Loucy (cell line): ENCODE data around the gene FCGR3A.
"Not testable (repeated sequence)": the region's sequence is repeated elsewhere in the genome, so short reads cannot be mapped to it uniquely, and the experiment has no call there.

Experiments
- H2AFZ ChIP-seq: fragments of 200-600 bp; sonication (generic); 2 replicates; pipeline ENCODE4 v1.6.0; 2016; ENCODE audit warnings: antibody characterized with exemption, mild to moderate bottlenecking, low read length, moderate library complexity
- H3F3A ChIP-seq: fragments of 200-600 bp; 2 replicates; pipeline ENCODE4 v1.6.0; 2016; ENCODE audit warnings: antibody characterized with exemption, low read depth, mild to moderate bottlenecking
- H3K27me3 ChIP-seq: fragments of 200-600 bp; sonication (generic); 2 replicates; pipeline ENCODE4 v1.6.1; 2014; ENCODE audit warnings: low read length, mild to moderate bottlenecking; ENCODE audit not compliant: insufficient read depth, poor library complexity, severe bottlenecking
- H3K36me3 ChIP-seq: fragments of 200-600 bp; sonication (generic); 2 replicates; pipeline ENCODE4 v1.6.1; 2016; ENCODE audit warnings: low read length; ENCODE audit not compliant: insufficient read depth
- H3K4me1 ChIP-seq: fragments of 200-600 bp; sonication (generic); 2 replicates; pipeline ENCODE4 v1.5.1; 2014; ENCODE audit warnings: low read length, mild to moderate bottlenecking; ENCODE audit not compliant: insufficient read depth, poor library complexity, severe bottlenecking
- H3K4me2 ChIP-seq: fragments of 200-600 bp; sonication (generic); 2 replicates; pipeline ENCODE4 v1.6.0; 2014; ENCODE audit warnings: antibody characterized with exemption, low read length, low read depth, mild to moderate bottlenecking; ENCODE audit not compliant: poor library complexity, severe bottlenecking
- H3K4me3 ChIP-seq: fragments of 200-600 bp; sonication (generic); 2 replicates; pipeline ENCODE4 v1.5.1; 2014; ENCODE audit warnings: low read length, mild to moderate bottlenecking, mixed read lengths; ENCODE audit not compliant: poor library complexity, severe bottlenecking
- H3K79me2 ChIP-seq: fragments of 200-600 bp; sonication (generic); 2 replicates; pipeline ENCODE4 v1.6.1; 2014; ENCODE audit warnings: low read length; ENCODE audit not compliant: insufficient read depth
- H3K9ac ChIP-seq: fragments of 200-600 bp; sonication (generic); 2 replicates; pipeline ENCODE4 v1.6.0; 2014; ENCODE audit warnings: mild to moderate bottlenecking, low read depth, low read length, moderate library complexity; ENCODE audit not compliant: poor library complexity, severe bottlenecking
- H3K9me2 ChIP-seq: fragments of 200-600 bp; sonication (generic); replicated peaks from 2 replicates; pipeline ENCODE4 v1.6.1; 2016; ENCODE audit warnings: low read depth, low read length, mixed read lengths
- H3K9me3 ChIP-seq: fragments of 200-600 bp; sonication (generic); 2 replicates; pipeline ENCODE4 v1.6.1; 2014; ENCODE audit warnings: mild to moderate bottlenecking, antibody characterized with exemption, low read length, low read depth; ENCODE audit not compliant: insufficient read depth
- H4K20me1 ChIP-seq: fragments of 200-600 bp; sonication (generic); 2 replicates; pipeline ENCODE4 v1.6.0; 2014; ENCODE audit warnings: antibody characterized with exemption, low read length, mild to moderate bottlenecking; ENCODE audit not compliant: insufficient read depth, poor library complexity, severe bottlenecking

Gene FCGR3A

GRCh38 chr1:161576676-161577075 is 27.1 kb upstream of the FCGR3A start:
- not testable (repeated sequence) for H3K9me2 ChIP-seq, H2AFZ ChIP-seq, H3K27me3 ChIP-seq, H3K4me2 ChIP-seq, H3F3A ChIP-seq, H3K4me1 ChIP-seq, H3K4me3 ChIP-seq, H4K20me1 ChIP-seq, H3K9me3 ChIP-seq, H3K9ac ChIP-seq, H3K79me2 ChIP-seq, H3K36me3 ChIP-seq

- H3K9ac ChIP-seq, H3K4me2 ChIP-seq, H3K36me3 ChIP-seq, H3F3A ChIP-seq, H3K79me2 ChIP-seq, H3K9me2 ChIP-seq, H3K4me3 ChIP-seq, H3K27me3 ChIP-seq, H2AFZ ChIP-seq, H4K20me1 ChIP-seq, H3K9me3 ChIP-seq, H3K4me1 ChIP-seq: not testable (repeated sequence)
Observed at GRCh38 chr1:161571703-161572102, 22.1 kb upstream of the FCGR3A start.

- H3K4me3 ChIP-seq, H3K9me3 ChIP-seq, H4K20me1 ChIP-seq, H3K4me1 ChIP-seq, H3K4me2 ChIP-seq, H3F3A ChIP-seq, H3K9ac ChIP-seq, H3K36me3 ChIP-seq, H2AFZ ChIP-seq, H3K79me2 ChIP-seq, H3K27me3 ChIP-seq, H3K9me2 ChIP-seq: not testable (repeated sequence)
Observed at GRCh38 chr1:161566602-161566960, 17.0 kb upstream of the FCGR3A start.

- H3K4me2 ChIP-seq, H3K4me1 ChIP-seq, H2AFZ ChIP-seq, H3K27me3 ChIP-seq, H4K20me1 ChIP-seq, H3K9me2 ChIP-seq, H3K36me3 ChIP-seq, H3K4me3 ChIP-seq, H3K9ac ChIP-seq, H3K9me3 ChIP-seq, H3F3A ChIP-seq, H3K79me2 ChIP-seq: not testable (repeated sequence)
Observed at GRCh38 chr1:161563522-161563921, 13.9 kb upstream of the FCGR3A start.

- not testable (repeated sequence) for H4K20me1 ChIP-seq, H3K4me1 ChIP-seq, H3K4me2 ChIP-seq, H3K9me3 ChIP-seq, H3K79me2 ChIP-seq, H3K9me2 ChIP-seq, H2AFZ ChIP-seq, H3K27me3 ChIP-seq, H3K9ac ChIP-seq, H3K4me3 ChIP-seq, H3F3A ChIP-seq, H3K36me3 ChIP-seq
Observed at GRCh38 chr1:161562441-161562840, 12.8 kb upstream of the FCGR3A start.
